Measurements from ENCODE around the gene UBXN7. TPM values are rescaled to one million over a fixed set of nuclear protein-coding genes. Genes with fewer than 3 reads are reported as not detected.

UBXN7 gene
- total RNA-seq, 1 experiment from 2014 or later, result 125 TPM

- Histone ChIP-seq H4K20me1 (ENCODE audit: insufficient read depth) (no peaks in the 10 kb centered on the region), H3K9me2 (ENCODE audit: insufficient read depth) (no peaks in the 10 kb centered on the region), H2AFZ (no peak overlapping the region), H3K36me3 (ENCODE audit: low read depth) (peaks cover 33% of the 10 kb centered on the region), H3K4me3 (no peak overlapping the region), H3K27ac (no peak overlapping the region), H3K4me2 (no peak overlapping the region), H3K9me3 (ENCODE audit: insufficient read depth, low read depth) (no peaks in the 10 kb centered on the region; the same call in 1 of the 2 replicates), H3K27me3 (ENCODE audit: insufficient read depth, low read depth) (no peaks in the 10 kb centered on the region), H3K4me1 (replicated peaks; ENCODE audit: insufficient read depth) (peaks cover 9% of the 10 kb centered on the region), H3K79me2 (ENCODE audit: low read depth) (no peaks in the 10 kb centered on the region), H3F3A (ENCODE audit: insufficient read depth, low read depth) (peaks cover 27% of the 10 kb centered on the region; the same call in 1 of the 2 replicates)
- intact Hi-C loops (cut with micrococcal nuclease; ENCODE audit: unreplicated experiment), result no loop called here
- CTCF ChIA-PET, result no interaction called here
- no peak for DNase-seq
- BruUV-seq (replicated peaks), result no TSS peak
- POLR2A ChIA-PET (ENCODE audit: unreplicated experiment), result interaction anchor here (0.6 kb wide), 1 partner anchor 11 kb away, joined by 3 read pairs; no protein-coding TSS in a partner anchor
- TF ChIP-seq CTCF (conservative IDR thresholded peaks at IDR 0.05), result no peak
- TF ChIP-seq EZH2 (IDR thresholded peaks at IDR 0.05; ENCODE audit: low read depth), result no peak
Measured at GRCh38 chr3:196351541-196351940, 80.7 kb downstream of the UBXN7 start.

GRCh38 chr3:196350067-196350466, 82.2 kb downstream of the UBXN7 start:
- H3K4me2 ChIP-seq, result no peak overlapping the region
- POLR2A ChIA-PET (ENCODE audit: unreplicated experiment), result no interaction called here
- no peak for DNase-seq
- no peak overlapping the region for H3K4me3 ChIP-seq
- no peaks in the 10 kb centered on the region for H4K20me1 ChIP-seq (ENCODE audit: insufficient read depth)
- no peaks in the 10 kb centered on the region; the same call in 1 of the 2 replicates for H3K9me3 ChIP-seq (ENCODE audit: insufficient read depth, low read depth)
- H3K4me1 ChIP-seq (replicated peaks; ENCODE audit: insufficient read depth), result peaks cover 9% of the 10 kb centered on the region
- no peak overlapping the region for H2AFZ ChIP-seq
- no peak for TF ChIP-seq CTCF (conservative IDR thresholded peaks at IDR 0.05)
- TF ChIP-seq EZH2 (IDR thresholded peaks at IDR 0.05; ENCODE audit: low read depth), result no peak
- CTCF ChIA-PET, result no interaction called here
- H3F3A ChIP-seq (ENCODE audit: insufficient read depth, low read depth), result peaks cover 32% of the 10 kb centered on the region; the same call in 1 of the 2 replicates
- no peak overlapping the region for H3K27ac ChIP-seq
- no TSS peak for BruUV-seq (replicated peaks)
- intact Hi-C loops (cut with micrococcal nuclease; ENCODE audit: unreplicated experiment), result no loop called here
- no peaks in the 10 kb centered on the region for H3K79me2 ChIP-seq (ENCODE audit: low read depth)
- H3K9me2 ChIP-seq (ENCODE audit: insufficient read depth), result no peaks in the 10 kb centered on the region
- H3K36me3 ChIP-seq (ENCODE audit: low read depth), result peaks cover 18% of the 10 kb centered on the region; the same call in 1 of the 2 replicates
- no peaks in the 10 kb centered on the region for H3K27me3 ChIP-seq (ENCODE audit: insufficient read depth, low read depth)

- no peak overlapping the region for H3K27ac ChIP-seq
- no peaks in the 10 kb centered on the region for H3K79me2 ChIP-seq (ENCODE audit: low read depth)
- H3K9me3 ChIP-seq (ENCODE audit: insufficient read depth, low read depth), result no peaks in the 10 kb centered on the region; the same call in 1 of the 2 replicates
- H3K27me3 ChIP-seq (ENCODE audit: insufficient read depth, low read depth), result no peaks in the 10 kb centered on the region
- CTCF ChIA-PET, result interaction anchor here (0.6 kb wide), 1 partner anchor 1381 kb away, joined by 3 read pairs; no protein-coding TSS in a partner anchor
- POLR2A ChIA-PET (ENCODE audit: unreplicated experiment), result no interaction called here
- TF ChIP-seq CTCF (conservative IDR thresholded peaks at IDR 0.05), result no peak
- no peak for TF ChIP-seq EZH2 (IDR thresholded peaks at IDR 0.05; ENCODE audit: low read depth)
- H3F3A ChIP-seq (ENCODE audit: insufficient read depth, low read depth), result peaks cover 36% of the 10 kb centered on the region; the same call in 1 of the 2 replicates
- no peaks in the 10 kb centered on the region for H4K20me1 ChIP-seq (ENCODE audit: insufficient read depth)
- no TSS peak for BruUV-seq (replicated peaks)
- H2AFZ ChIP-seq, result no peak overlapping the region
- peaks cover 15% of the 10 kb centered on the region; the same call in 1 of the 2 replicates for H3K36me3 ChIP-seq (ENCODE audit: low read depth)
- peaks cover 9% of the 10 kb centered on the region for H3K4me1 ChIP-seq (replicated peaks; ENCODE audit: insufficient read depth)
- H3K9me2 ChIP-seq (ENCODE audit: insufficient read depth), result no peaks in the 10 kb centered on the region
- no peak overlapping the region for H3K4me3 ChIP-seq
- H3K4me2 ChIP-seq, result no peak overlapping the region
- intact Hi-C loops (cut with micrococcal nuclease; ENCODE audit: unreplicated experiment), result no loop called here
- DNase-seq, result no peak
Measured at GRCh38 chr3:196348698-196349097, 83.5 kb downstream of the UBXN7 start.
